HG03066 (cell line): ENCODE data around the gene VCP.

Experiments
- ATAC-seq: cut with Tn5 transposase; IDR thresholded peaks from one replicate; pipeline ENCODE4 v1.9.1; 2021; ENCODE audit warnings: low read depth; ENCODE audit not compliant: unreplicated experiment

The VCP gene

DNA sequence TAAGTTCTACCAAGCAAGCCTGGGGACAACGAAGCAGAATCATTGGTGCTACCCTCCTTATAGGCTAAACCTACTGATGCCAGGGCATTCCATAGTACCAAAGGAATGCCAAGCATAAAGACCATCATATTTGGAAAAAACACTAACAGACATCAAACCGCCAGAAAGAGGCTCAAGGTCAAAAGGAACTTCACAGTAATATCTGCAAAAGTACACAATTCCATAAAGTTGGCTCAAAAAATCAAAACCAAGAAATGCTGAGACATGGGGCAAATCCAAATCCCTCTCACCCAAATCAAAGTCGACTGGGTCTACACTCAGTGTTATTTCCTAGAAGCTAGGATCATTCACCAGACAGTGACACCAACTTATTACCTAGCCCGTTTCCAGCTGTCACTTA, 3.4 kb downstream of the VCP start:
- ATAC-seq, result no peak

DNA sequence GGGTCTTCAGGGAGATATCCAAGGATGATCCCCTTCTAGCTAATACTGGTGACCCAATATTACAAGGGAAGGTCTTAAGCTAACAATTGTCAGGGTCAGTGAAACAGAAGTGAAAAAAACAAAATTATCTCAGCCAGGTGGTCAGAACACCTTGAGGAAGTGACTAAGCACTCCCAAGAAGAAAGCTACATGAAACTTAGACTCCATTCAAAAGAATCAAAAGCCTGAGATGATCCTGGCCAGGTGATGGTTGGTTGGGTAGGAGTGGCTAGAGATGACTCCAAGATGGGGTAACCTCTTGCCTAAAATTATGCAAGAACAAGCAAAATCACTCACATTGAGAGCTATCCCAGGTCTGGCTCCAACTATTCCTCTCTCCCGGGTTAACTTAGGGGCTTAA, 5.4 kb downstream of the VCP start:
- ATAC-seq, result no peak

DNA sequence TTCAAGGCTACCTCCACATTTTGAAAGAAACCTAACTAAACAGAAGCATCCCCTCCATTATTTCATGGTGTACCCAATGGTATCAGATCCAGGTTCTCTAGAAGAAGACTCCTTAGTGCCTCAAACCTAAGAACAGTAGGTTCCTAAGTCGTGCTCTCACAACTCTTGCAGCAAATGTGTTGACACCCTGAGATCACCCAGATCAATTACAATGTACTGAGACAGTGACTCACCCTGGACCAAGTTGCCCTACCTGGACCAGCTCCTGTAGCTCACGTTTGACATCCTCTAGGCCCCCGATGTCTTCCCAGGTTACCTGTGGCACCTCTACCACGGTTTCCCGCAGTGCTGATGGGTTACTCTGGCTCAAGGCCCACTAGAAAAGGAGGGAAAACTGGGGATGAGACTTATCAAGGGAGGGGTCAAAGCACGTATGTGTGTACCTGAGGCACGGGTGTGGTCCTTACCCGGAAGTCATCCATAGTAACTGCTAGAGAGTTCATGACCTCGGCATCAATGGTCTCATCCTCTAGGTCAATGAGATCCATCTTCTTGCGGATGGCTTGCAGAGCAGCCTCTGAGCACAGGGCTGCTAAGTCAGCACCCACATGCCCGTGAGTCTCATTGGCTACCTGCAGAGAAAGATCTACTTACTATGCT, 11.7 kb downstream of the VCP start:
- no peak for ATAC-seq

DNA sequence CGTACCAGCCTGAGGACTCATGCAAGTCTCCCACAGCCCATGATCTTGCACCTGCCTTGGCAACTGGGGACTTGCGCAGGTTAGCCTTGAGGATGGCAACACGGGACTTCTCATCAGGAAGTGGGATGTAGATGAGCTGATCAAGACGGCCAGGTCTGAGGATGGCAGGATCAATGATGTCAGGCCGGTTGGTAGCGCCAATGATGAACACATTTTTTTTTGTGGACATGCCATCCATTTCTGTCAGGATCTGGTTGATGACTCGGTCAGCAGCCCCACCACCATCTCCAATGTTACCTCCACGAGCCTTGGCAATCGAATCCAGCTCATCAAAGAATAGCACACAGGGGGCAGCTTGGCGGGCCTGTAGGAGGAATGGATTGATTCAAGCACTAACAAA, 13.0 kb downstream of the VCP start:
- no peak for ATAC-seq

DNA sequence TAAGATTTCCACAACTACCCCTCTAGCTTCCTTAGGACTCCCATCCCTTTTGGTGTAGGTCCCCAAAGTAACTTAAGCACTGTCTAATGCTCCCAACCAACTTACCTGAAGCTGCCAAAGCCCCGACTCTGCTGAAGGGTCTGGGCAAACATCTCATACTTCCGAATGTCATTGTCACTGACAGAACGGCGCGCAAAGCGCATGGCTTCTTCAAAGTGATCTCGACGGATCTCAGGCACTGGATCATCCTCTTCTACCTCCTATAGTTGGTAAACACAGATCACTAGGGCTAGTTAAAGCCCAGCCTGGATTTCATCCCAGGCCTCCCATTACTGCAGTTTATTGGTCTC, 15.2 kb downstream of the VCP start:
- no peak for ATAC-seq

DNA sequence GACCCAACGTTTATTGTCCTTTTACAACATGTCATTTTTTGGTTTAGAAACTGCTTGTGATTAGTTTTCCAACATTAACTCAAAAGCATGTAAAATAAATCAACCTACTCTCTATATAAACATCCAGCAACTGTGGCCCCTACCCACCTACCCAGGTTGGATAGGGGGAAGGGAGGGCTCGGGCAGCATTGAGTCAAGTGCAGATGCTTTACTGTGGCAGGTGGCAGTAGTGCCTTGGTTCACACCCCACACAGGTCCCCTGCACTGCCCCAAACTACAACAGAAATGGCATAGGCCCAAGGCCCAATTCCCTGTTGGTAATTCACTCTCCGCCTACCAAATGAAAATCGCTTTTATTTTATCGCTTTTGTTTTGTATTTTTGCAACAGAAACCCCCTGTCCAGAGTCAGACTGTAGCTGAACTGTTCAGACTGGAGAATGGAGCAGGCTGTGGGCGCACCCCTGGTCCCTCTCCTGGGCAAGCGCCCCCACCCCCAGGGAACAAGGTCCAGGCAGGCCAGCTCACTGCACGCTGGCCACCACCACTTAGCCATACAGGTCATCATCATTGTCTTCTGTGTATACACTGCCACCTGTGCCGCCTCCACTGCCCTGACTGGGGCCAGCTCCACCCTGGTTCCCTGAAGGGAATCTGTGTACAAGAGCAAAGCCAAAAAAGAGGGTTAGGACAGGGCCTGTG, 15.7 kb downstream of the VCP start:
- ATAC-seq, result no peak

DNA sequence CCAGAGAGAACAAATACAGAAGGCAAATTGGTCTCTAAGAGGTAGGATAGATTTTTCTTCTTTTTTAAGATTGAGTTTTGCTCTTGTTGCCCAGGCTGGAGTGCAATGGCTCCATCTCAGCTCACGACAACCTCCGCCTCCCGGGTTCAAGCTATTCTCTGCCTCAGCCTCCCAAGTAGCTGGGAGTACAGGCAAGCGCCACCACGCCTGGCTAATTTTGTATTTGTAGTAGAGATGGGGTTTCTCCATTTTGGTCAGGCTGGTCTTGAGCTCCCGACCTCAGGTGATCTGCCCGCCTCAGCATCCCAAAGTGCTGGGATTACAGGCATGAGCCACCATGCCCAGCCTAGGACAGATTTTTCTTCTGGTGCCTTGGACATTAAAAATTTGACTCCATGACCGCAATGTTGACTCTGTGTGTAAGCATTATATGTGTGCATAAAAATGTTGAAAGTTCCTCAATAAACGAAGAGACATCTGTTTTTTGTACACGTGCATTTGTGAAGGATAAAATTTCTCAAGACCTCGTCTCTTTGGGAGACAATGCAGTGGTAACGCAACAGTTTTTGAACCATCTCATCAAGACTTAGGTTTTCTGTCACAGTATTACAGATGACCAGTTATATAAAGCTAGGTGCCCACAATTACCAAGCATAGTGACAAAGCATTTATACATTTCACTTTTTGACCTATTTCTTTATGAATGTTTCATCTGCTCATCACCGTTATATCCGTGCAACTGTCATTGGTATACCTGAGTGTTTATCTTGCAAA, 17.4 kb downstream of the VCP start:
- no peak for ATAC-seq

DNA sequence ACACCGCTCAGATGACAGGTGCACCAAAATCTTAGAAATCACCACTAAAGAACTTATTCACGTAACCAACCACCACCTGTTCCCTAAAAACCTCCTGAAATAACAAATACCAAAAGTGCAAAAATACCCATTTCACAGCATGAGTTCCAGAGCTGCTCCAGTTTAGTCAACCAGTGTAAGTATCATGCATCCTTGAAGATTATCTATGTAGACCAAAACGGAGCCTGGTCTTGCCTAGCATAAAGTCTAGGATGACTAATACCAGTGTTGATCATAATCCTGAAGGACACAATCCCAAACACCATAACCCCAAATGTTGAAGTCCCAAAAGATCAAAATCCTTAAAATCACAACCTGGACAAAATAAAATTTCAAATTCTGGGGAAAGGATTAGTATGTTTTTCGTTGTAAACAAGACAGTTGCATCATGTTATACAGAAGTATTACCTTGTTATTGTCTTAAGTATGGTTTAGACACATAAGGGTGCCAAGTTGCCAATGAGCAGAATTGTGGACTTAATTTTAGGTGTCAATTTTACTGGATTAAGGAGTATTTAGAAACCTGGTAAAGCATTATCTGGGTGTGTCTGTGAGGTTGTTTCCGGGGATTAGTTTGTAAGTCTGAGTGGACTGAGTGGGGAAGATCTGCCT, 18.1 kb downstream of the VCP start:
- no peak for ATAC-seq

DNA sequence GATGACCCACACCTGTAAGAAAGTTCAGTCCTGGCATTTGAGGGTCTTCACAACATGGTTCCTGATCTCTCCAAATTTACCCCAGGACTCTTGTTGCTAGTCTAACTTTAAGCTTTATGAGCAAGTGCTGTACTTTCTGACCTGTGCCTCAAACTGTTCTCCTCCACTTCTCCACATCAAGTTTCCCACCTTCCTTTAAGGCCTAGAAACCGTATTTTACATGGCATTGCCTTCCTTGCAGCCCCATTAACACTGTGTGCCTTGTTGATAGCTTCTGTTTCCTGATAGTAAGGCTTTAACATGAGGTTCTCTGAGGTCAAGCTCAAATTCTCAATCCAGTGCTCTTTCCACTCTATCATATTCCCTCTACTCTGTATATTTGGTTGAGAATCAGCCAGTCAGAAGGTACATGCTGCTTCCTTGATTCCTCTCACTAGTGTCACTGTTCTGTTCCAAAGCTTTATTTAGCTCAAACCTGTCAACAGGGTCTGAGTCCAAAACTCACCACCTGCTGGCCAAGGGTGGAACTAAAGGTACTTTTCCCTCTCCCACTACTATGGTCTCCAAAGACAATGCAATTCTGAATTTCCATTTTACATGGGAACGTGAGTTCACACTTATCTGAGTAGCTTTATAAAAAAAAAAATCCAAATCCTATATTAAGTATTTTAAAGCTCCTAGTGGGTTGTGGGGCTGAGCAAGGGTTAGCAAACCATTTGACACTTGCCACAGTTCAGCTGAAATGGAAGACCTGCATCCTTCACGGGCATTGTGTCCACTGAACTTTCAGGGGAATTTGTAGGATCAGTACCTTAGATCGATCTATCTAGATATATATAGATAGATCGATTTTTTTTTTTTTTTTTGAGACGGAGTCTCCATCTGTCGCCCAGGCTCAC, 21.1 kb downstream of the VCP start:
- ATAC-seq, result no peak

DNA sequence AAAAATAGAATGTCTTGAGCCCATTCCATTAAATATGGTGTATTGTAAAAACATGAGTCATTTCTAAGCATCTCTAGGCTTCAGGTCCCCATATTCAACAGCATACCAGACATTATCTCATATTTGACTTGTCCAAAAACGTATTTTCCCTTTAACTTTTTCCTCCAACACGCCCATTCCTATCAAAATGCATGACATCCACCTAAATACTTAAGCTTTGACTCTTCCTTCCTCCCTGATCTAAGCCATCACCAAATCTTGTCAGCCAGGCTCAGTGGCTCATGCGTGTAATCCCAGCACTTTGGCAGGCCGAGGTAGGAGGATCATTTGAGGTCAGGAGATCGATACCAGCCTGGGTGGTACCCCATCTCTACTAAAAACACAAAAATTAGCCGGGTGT, 23.9 kb downstream of the VCP start:
- no peak for ATAC-seq

DNA sequence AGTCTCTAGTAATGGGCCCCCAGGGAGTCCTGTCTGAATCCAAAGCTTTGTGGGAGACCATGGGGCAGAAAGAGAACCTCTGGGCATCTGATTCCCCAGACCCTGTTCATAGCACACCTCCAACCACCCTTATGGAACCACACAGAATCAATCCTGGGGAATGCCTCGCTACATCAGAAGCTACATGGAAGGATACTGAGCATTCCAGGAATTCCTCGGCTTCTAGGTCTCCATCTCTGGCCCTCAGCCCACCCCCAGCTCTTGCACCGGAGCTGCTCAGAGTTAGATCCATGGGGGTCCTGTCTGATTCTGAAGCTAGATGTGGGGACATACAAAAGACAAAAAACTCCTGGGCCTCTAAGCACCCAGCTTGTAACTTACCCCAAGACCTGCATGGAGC, 28.4 kb downstream of the VCP start:
- no peak for ATAC-seq

DNA sequence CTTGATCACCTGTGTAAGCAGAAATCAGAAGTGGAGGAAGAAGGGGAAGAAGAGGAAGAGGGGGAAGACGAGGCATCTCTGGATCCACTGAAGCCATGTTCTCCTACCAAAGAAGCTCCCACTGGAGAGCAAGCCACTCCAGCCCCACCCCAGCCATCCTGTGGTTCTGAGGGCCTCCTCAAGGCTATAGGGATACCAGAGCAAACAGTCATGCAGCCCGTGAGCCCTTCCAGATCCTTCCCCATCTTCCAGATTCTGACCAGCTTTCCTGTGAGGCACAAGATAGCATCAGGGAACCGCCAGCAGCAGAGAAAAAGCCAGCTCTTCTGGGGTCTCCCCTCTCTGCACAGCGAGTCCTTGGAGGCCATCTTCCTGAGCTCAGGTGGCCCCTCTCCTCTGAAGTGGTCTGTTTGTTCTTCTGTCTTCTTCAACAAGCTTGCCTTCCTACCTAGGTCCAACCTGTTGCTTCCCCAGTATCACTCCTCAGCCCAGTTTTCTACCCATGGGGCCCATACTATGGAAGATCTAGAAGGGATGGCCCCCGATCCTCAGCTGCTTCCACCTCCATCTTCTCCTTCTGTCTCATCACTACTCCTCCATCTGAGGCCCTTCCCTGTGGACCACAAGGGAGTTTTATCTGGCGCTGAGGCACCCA, 29.4 kb downstream of the VCP start:
- no peak for ATAC-seq

DNA sequence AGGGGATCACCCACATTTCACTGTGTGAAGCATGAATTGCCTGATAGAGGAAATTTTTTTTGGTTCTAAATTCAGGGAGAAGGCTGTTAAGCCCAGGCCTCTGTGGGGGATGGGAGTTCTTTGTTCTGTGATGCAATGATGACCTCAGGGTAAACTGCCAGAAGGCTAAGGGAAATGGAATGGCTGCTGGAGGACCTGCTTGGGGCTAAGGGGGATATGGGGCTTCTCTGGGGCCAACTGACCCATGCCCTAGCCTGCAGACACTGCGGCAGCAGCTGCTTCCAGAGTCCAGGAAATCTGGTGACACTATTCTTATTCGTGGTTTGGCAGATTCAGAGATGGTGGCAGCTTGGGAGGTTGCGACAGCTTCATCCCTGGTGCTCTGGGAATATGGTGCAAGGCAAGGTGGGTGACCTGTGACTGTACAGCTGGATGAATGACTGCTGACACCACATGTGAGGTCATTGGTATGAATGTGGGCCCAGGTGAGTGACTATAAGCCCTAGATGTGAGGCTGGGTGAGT, 30.3 kb downstream of the VCP start:
- no peak for ATAC-seq

DNA sequence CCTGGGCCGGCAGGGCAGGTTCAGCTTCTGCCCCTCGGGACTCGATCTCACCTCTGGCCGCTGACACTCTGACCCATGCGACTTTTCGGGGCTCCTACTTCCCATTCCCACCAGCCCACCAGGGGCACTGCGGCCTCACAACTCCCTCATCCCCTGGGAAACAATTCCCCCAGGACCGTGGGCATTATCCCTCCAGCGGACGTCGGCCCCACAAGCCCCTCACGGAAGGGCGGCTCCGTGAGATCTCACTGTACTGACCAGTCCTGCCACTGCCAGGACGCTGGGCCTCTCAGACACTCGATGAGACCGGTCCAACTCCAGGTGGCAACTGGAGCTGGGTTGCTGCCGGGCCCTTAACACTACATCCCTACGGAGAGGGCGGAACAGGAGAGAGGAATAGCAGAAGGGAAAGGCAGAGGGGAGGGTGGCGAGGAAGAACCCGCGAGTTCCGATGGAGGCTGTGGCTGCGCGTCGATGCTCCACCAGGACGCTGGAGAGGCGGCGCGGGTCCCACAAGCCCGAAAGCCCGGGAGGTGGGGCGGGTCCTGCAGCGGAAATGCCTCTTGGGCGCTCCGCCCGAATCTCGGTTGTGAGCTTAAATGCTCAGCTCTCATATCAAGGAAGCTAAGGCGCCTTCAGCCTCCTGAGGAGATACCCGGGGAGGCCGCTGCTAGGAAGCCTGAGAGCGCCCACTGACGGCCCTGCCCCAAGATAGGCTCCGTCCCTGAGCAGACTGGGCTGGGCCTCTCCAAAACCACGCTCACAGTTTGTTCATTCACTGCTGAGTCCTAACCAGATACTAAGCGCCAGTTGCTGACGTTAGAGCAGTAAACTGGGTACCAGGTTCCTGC, 36.3 kb downstream of the VCP start:
- no peak for ATAC-seq

DNA sequence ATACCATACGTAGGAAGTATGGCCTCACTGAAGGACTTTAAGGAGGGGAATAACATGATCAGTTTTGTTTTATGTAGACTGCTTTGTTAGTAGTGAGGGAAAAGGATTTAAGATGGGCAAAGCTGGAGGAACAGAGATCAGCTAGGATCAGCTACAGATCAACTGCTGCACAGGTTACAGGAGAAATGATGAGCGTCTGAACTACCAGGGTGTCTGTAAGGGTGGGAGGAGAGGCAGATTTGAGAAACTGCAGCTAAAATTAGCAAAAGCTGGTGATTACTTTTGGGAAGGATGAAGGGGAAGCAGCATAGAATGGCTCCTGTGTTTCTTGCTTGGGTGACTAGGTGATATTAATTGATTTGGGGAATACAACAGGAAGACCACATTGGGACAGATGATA, 39.3 kb downstream of the VCP start:
- ATAC-seq, result no peak

DNA sequence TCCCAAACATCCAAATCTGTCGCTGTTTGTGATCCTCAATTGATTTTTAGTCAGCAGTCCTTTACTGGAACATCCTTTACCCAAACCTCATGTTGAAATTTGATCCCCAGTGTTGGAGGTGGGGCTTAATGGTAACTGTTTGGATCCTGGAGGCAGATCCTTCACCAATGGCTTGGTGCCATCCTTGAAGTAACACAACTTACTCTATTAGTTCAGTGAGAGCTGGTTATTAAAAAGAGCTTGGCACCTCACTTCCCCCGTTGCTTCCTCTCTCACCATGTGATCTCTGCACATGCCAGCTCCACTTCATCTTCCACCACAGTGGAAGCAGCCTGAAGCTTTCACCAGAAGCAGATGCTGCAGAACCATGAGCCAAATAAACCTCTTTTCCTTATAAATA, 42.6 kb downstream of the VCP start:
- no peak for ATAC-seq

DNA sequence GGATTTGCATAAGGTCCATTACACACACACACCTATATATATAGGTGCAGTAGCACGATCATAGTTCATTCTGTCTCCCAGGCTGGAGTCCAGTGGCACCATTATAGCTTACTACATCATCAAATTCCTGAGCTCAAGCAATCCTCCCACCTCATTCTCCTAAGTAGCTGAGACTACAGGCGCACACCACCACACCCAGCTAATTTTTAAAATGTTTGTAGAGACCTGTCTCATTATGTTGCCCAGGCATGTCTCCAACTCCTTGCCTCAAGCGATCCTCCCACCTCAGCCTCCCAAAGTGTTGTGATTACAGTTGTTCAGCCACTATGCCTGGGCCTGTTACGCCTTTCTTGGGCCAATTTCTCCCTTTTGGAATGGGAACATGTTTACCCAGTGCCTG, 43.2 kb downstream of the VCP start:
- no peak for ATAC-seq

DNA sequence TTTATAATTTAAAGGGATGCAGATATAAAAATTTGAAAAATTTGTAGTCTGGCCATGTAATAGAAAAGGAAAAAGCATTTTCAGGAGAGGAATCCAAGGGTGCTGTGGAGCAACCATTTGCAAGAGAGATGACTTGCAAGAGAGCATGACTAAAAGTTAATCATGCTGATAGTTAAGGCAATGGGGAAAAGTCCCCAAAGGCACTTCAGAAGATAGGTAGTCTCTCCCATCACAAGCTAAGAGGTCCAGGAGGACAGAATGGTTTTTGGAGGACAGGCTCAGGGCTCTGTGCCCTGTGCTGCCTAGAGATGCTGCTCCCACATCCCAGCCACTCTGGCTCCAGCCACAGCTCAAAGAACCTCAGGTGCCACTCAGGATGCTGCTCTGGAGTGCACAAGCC, 44.1 kb downstream of the VCP start:
- no peak for ATAC-seq

DNA sequence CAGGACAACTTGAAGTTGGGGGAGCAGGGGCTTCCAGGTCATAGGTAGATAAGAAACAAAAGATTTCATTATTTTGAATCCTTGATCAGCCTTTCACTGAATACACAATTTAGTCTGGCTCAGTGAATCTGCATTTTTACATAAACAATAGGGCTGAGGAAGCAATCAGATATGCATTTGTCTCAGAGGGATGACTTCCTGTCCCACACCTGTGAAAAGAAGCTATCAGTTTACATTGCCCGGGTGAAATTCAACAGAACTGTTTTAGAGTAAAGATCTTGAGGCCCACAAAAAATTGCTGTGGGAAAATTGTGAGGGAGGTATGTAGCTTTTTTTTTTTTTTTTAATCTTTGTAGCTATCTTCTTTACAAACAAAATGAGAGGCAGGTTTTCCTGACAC, 44.6 kb downstream of the VCP start:
- ATAC-seq, result no peak
